Stimulated activated CD4-positive, alpha-beta T cell treated with anti-CD3 and anti-CD28 coated beads, Interleukin-1b, Interleukin-23, amount 100 ng/mL, for 4 hours (primary cell): Measurements from ENCODE around the gene IQSEC1.

Source experiments
- DNase-seq, 2 donors: peaks; one replicate each; pipeline ENCODE4 v3.0.0-alpha.2; 2020; ENCODE audit warnings: low read depth in 2 of 2

Gene IQSEC1

DNA sequence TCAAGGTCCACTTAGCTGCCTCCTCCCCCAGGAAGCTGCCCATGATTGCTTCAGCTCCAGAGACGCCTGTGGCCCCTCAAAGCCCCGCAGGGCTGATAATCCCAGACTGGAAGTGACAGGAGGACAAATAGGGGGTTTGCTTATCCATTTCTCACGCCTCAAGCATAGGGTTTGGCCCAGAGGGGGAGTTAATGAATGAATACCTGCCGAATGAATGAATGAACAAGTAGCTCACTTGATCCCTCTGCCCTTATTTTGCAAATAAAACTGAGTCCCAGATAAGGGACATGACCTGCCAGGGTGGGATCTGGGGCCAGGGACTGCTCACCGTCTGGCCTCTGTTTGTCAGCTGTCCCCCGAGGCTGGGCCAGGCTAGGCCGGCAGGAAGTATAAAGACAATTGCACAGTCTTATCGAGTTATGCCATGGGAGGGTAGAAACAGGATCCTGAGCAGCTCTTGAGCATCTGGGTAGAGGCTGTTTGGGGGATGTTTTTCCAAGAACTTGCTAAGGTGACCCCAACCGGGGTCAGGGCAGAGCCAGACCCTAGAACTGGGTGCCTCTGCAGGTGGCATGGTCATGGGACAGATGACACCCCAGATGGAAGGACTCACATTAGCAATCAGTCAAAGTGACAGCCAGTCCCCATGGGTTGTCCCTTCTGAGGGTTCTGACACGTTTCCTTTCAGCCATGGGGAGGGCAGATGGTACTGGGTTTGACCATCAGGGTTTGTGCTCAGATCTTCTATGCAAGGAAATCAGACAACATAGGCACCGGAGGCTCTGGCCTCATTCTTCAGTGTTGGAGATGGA lies 45.0 kb downstream of the IQSEC1 start:
- no peak for DNase-seq

DNA sequence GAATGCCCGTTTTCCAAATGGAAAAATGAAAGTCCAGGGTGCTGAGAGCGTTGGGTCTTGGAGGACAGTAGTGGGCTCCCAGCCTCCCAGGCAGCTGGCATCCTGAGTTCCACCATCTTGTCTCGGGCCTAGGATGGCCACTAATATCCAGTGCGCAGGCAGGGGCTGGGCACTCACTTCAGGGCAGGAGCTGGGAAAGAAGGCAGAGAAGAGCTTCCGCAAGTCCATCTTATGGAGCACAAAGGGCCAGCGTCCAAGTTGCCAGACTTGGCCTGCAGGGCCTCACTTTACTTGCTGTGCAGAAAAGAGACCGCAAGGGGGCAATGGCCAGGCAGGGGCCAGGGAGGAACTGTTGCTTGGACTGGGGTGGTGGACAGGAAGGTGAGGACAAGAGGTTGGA lies 46.1 kb downstream of the IQSEC1 start:
- no peak for DNase-seq

DNA sequence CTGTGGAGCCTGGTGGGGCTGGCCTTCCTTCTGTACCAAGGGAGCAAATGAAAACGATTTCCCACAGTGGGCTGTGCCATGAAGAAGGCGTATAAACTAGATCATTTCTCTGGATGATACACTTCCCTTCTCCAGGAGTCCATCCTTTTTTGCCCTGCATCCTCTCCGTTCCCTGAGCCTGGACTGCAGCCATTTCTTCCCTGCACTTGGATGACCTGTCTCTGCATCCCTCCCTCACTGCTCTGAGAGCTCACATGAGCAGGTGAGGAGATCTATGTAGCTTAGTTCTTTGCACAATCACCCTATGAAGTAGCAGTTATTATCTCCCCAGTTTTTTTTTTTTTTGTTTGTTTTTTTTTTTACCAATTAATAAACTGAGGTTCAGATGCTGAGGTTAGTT lies 46.7 kb downstream of the IQSEC1 start:
- DNase-seq: no peak

DNA sequence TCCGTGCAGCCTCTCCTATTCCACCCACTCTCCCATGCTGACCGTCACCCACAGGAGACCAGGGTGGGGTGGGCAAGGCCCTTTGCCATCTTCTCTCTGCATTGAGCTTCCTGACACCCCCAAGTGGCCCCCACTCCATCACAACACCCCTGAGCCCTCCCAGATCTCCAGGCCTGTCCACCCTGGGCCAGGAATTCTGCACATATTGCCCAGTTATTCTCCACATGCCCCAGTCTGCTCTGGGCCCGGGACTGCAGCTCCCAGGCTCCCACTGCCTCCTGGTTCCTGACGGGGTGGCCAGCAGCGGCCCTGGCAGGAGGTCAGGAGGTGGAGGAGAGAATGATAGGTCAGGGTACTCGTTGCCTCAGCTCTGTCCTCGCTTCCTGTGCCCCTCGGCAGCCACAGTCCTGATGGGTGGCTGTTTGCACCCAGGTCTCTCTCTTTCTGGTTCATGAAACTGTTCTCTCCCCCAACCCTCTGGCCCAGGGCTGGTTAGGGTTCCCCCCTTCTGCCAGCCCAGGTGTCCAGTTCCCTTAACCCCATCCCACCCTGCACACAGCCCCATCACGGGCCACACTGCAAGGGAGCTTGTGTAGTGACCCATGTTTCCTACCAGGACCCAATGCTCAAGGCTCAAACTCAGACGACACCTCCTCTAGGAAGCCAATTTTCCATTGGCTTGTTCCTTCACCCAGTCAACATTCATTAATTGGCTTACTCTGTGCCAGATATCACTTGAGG lies 47.3 kb downstream of the IQSEC1 start:
- no peak for DNase-seq

DNA sequence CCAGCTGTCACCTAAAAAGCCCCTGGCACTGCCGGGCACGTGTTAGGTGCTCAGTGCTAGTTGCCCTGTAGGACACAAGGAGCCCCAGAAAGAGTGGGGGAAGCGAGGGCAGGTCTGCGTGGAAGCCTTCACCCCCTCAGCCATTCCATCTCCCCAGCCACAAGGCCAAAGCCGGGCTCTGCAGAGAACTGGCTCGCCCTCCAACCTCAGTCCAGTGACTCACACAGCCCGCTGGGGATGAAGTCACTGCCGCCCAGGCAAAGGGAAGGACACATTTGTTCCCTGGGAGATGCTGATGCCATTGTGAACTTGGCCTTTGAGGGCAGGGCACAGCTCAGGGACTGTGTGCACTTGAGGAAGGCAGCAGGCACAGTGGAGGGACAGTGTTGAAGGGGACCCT lies 48.1 kb downstream of the IQSEC1 start:
- DNase-seq: no peak

DNA sequence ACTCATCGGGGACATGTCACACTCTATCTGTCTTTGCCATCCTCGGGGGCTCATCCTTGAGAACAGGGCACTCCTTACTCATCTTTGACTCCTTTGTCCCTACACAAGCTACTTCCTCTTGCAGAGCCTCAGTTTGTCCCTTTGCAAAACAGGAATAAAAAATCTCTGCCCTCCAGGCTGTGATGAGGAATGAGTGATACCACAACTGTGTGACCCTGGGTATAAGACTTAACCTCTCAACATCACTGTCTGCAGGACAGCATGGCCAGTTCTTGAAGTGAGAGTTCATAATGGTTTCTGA lies 48.5 kb downstream of the IQSEC1 start:
- DNase-seq: no peak

DNA sequence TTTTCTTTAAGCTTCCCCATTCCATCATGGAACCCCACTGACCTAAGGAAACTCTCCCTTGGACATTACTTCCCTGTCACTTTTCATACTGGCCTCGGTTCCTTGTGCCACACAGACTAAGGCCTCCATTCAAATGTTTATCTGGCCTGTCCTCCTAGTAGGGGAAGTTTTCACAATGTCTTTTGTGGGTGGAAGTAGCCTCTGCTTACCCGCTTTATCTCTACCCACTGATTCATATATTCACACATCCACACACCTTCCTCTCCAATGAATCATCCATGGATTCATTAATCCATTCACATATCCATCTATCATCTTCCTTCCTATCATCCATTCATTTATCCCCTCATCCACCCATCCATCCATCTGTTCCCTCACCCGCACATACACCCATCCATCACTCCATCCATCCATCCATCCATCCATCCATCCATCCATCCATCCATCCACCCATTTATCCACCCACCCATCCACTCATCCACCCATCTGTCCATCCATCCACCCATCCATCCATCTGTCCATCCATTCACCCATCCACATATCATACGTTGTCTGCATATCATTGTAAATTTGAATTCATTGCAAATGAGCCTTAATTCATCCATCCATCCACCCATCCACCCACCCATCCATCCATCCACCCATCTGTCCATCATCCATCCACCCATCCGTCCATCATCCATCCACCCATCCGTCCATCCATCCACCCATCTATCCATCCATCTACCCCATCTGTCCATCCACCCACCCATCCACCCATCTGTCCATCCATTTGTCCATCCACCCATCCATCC lies 49.1 kb downstream of the IQSEC1 start:
- DNase-seq: no peak

DNA sequence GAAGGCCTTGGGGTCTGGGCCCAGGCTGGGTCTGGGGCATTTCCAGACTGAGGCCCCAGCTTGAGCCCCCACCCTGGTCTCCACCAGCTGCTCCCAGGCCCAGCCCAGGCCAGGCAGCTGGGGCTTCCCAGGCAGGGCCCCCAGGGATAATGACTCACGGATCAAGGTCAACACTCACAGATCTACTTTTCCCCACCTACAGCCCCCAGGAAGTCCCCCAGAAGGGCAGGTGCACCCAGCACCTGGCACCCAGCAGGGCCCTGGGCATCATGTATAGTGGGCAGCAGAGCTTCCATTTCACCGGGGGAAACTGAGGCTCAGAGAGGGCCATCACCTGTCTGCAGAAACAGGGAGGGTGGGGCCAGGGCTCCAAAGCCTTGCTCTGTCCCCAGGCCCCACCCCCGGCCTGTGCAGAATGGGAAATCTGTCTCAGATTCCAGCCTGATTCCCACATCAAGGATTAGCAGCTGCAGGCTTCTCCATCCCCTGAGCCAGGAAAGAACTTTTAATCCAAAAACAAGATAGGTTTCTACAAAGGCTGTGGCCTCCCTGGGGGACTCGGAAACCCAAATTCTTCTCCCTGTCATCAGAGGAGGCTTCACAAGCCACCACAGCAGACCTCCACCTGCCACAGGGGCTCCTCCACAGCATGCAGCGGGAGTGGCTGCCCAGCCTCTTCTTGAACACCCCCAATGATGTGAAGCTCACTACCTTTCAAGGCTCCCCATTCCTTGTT lies 49.8 kb downstream of the IQSEC1 start:
- no peak for DNase-seq

DNA sequence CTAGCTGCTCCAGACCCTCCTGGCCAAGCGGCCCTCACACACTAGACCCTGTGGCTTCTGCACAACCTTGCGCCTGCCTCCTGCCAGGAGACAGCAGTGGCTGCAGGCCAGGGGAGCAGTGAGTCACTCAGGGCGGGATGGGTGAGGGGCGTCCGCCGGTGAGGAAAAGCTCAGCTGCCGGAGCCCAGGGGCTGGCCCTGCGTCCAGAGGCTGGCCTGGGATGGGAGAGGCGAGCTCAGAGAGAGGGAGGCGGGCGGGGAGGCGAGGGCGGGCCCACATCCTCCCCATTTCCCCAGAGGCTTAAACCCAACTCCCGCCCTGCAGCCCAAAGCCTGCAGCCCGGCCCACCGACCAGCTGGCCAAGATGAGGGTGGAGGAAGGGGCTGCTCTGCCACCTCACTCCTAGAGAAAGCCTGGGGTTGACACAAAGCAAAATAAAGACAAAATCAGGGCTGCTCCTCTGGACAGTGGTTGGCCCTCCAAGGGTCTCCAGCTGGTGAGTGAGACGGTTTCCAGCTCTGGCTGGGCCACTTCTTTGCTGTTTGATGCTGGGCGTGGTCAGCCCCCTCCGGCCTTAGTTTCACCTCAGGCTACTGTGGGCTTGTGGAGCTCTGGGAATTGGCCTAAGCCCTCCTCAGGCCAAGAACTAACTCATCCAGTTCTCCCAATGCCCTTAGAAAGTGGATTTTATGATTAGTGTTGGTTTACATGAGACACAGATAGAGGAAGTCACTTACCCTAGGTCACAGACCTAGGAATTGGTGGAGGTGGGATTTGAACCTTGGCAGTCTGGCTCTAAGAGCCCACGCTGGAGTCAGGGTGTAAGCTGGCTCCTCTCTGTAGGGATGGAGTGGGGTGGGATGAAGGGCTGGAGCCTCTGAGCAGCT lies 50.6 kb downstream of the IQSEC1 start:
- no peak for DNase-seq

DNA sequence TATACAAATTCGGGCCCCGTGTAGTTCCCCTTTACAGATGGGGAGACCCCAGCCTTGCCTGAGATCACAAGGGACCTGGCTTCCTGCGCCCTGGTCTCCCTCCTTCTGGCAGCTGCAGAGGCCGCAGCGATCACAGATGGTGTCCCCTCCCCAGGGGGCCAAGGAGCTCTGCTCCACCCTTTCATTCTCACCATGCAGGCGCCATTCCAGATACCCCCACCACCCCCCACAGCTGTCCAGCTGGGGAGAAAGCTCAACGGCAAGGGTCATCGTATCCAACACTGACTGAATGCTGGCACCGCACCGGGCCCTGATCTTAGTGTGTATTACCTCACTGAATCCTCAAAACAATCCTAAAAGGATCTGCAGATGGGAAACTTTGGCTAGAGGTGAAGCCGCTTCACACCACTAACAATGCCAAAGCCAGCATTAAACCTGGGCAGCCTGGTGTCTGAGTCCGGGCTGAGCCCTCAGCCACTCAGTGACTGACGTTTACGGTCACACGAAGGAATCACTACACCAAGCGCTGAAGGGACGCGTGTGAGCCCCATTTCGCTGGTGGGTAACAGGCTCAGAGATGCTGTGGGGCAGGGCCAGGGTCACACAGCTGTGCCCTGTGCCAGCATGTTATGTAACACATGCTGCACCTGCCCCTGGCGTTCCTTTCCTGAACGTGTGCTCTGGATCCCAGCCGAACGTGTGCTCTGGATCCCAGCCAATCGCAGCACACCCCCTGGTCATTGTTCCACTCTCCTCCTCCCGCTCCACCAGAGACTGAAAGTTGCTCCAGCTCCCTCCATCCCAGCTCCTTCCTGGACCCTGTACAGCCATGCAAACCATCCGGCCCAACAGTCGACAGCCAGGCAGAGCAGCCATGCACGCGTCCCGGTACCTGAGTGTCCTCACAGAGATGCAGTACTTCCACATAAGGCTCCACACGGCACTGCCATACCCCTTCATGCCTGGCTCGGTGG lies 51.8 kb downstream of the IQSEC1 start:
- DNase-seq: no peak

DNA sequence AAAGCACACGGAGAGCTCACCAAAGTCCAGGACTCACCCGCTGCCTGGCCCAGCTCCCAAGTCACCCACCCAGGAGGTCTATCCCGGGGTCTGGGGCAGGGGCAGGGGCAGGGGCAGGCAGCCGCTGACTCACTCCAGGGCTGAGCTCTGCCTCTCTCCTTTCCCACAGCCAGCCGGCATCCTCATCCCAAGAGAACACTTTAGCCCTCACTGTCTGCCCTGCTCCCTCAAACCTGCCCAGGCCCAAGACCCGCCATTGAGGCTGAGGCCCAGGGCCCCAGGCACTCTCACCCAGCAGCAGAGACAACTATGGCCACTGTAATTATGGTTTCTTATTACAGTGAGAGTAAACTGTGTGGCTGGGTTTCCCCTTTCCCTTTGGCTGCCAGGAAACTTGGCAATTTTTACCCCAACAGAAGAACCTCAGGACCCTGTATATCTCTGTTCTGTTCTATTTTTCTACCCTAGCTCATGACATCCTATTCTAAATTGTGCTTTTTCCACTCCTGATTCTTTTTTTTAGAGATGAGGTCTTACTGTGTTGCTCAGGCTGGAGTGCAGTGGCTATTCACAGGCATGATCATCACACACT lies 53.0 kb downstream of the IQSEC1 start:
- no peak for DNase-seq

DNA sequence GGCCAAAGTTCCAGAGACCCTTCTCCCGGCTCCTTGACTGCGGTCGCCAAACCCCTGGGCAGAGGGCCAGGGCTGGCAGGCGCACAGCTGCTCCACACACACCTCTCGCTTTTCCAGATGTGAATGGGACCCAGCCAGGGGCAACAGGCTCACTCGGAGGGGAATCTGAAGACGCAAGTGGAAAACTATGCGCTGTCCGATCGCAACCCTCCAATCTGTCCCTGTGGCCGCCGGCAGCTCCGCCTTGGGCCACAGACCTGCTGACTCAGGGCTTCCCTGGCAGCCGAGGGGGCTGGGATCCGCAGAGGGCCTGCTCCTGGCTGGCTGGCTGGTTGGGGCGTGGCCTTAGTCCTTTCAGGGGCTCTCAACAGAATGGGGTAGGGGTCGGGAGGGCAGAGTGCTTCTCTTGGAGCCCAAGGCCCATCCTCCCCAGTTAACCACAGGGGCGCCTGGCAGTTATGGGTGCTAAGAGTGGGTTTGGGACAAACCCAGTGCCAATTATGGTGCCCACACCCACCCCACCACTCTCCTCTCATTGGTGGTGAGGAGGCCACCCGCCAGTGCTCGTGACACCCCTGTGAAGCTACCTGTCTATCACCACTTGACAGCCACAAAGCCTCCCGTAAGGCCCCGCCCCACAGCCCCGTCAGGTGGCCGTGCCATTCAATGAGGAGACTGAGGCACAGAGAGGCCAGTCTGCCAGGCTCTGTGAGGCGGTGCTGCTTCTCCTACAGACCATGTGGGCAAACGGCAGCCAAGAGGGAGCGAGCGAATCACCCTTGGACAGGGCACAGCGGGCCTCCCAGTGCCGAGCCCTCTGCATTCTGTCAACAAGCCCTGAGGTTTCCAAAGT lies 53.8 kb downstream of the IQSEC1 start:
- DNase-seq: no peak

DNA sequence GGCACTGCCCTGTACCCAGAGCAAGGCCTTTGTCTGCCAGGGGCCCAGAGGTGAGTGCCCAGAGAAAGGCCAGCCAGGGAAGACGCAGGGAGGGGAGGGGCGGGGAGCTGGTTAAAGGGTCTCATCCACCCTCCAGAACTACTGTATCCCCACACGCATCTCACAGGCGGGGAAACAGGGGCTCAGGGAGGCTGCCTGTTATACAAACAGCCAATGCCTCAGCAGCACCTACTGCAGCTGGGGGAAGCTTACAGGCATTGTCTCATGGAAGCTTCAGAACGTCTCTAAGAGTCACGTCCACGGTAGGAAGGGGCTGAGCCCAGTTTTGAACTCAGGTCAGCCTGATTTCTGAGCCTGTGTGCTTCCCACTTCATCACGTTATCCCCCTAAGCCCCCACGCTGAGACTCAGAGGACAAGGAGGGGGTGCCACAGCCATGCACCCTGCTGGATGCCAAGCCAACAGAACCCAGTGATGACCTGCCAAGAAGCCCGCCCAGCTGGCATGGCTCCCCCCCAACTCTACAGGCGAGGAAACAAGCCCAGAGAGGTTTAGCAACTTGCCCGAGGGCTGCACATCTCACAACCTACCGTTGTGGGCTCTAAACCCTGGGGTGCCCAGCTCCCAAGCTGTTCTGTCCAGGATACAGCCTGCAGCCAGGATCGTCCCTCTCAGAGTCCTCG lies 54.5 kb downstream of the IQSEC1 start:
- DNase-seq: no peak

DNA sequence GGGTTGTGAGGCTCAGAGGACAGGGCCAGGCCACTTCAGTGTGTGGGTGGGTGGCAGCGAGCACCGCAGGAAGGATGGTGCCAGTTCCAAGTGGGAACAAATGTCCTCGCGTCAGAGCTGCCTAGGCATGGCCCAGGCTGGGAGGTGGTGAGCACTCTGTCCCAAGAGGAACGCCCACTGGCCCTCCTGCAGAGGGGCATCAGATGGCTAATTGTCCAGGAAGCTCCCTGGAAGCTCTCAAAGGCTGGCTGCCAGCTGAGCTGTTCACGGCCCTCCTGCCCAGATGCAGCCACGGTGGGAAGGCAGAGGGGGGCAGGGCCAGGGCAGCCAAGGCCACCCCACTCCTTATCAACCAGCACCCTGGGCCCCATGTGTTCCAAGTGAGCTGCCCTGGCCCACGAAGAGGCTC lies 55.2 kb downstream of the IQSEC1 start:
- no peak for DNase-seq

DNA sequence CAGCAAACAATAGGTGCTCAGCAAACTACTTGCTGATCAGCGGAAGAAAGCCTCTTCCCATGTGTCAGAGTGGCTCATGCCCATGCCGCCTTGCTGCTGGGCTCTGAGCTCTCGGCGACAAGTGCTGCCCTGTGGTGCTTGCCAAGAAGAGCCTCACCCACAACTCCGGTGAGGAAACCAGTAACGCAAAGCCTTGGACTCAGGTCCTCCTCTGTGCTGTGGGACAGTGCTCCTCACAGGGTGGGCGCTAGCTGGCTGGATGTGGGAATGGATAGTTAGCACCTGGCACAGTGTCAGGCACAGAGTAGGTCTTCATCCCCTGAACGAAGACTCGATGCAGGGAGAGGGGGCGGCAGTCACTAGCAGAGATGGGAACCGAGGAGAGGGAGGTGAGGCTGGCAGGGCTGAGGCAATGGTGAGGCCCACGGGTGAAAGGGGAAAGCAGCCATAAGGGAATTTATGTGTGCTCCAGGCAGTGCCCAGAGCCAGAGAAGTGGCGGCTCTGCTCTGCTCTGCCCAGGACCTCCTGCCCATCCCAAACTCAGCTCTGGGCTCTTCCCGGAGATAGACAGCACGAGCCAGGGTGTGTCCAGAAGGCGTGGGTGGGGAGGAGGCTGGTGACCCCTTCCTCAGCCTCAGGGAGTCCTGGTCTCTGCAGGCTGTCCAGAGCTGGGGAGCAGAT lies 55.7 kb downstream of the IQSEC1 start:
- no peak for DNase-seq

DNA sequence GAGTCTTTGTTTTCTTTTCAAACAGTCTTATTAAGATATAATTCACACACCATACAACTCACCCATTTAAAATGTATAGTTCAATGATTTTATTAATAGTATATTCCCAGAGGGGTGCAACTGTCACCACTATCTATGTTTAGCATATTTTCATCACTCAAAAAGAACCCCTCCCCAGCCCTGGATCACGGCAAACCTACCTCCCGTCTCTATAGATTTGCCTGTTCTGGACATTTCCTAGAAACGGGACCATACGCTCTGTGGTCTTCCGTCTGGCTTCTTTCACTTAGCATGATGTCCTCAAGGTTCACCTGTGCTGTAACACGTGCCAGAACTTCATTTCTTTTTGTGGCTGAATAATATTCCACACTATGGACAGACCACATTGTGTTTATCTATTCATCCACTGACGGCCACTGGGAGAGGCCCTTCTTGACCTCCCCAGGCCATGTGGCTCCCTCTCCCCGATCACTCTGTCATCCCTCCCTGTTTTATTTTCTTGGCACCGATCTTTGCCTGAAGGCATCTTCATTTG lies 56.4 kb downstream of the IQSEC1 start:
- no peak for DNase-seq
